Stimulated activated effector memory CD8-positive, alpha-beta T cell treated with anti-CD3 and anti-CD28 coated beads, Interleukin-12 subunit alpha, Interleukin-12 subunit beta, amount 100 ng/mL, for 72 hours (primary cell): ENCODE measurements around the gene LAMTOR1.

Experiments used
- ATAC-seq: fragments of 150-1000 bp; cut with Tn5 transposase; 2 replicates; pipeline ENCODE4 v1.10.0; 2021
- DNase-seq, 2 donors: peaks; one replicate each; pipeline ENCODE4 v3.0.0; 2021 to 2022; ENCODE audit warnings: low spot score in 2 of 2
- H3K27ac Mint-ChIP-seq: one replicate; pipeline ENCODE4 v1.8.0; 2022; ENCODE audit warnings: mild to moderate bottlenecking, mixed read lengths
- H3K36me3 Mint-ChIP-seq: one replicate; pipeline ENCODE4 v1.8.0; 2022; ENCODE audit warnings: mild to moderate bottlenecking, mixed read lengths
- H3K4me1 Mint-ChIP-seq: one replicate; pipeline ENCODE4 v1.8.0; 2022; ENCODE audit warnings: mixed read lengths
- H3K4me3 Mint-ChIP-seq: one replicate; pipeline ENCODE4 v1.8.0; 2022; ENCODE audit warnings: mild to moderate bottlenecking, mixed read lengths
- H3K9me3 Mint-ChIP-seq: one replicate; pipeline ENCODE4 v1.8.0; 2022; ENCODE audit warnings: mixed read lengths

Gene LAMTOR1

DNA sequence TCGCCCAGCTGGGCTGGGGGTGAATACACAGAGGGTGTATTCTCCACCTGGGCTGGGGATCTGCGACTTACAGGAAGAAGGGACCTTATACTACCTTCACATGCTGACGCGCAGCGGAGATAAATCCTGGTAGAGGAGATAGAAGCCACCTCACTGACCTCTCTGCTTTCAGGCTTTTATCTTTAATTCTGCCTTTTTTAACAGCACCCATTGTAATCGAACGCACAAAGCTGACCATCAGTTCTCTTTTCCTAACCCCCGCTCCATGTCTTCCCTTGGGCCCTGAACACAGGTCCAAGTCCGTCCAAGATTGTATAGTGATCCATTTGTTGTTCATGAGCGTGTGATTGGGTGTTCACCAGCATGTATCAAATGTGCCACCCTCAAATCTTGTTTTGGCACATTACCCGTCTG is 664 bp upstream of the LAMTOR1 start:
- no peak for ATAC-seq
- H3K36me3 Mint-ChIP-seq = peaks cover 19% of the 10 kb centered on the region
- peaks cover 38% of the 10 kb centered on the region for H3K4me1 Mint-ChIP-seq
- peak overlapping the region; percentile 84 for H3K4me3 Mint-ChIP-seq
- H3K9me3 Mint-ChIP-seq = no peaks in the 10 kb centered on the region
- DNase-seq = no peak
- H3K27ac Mint-ChIP-seq = peak overlapping the region; percentile 95

DNA sequence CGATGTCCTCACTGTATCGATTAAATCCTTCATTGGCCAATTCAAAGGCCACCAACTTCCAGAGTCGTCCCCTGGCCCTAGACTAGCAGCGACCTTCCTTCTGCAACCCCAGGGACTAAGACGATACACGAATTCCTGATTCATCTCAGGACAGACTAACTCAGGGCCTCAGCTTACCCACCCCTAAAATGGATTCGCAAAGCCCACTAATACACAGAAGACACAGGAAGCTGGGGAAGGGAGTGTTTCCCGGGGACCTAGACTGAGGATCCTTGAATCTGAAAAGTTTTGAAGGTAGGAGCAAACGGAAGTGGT is 509 bp downstream of the LAMTOR1 start:
- ATAC-seq = peak; percentile 33
- DNase-seq = no peak
- Mint-ChIP-seq H3K9me3 (no peaks in the 10 kb centered on the region), H3K4me1 (peaks cover 38% of the 10 kb centered on the region), H3K4me3 (peak overlapping the region; percentile 84), H3K36me3 (peaks cover 29% of the 10 kb centered on the region), H3K27ac (peak overlapping the region; percentile 95)

DNA sequence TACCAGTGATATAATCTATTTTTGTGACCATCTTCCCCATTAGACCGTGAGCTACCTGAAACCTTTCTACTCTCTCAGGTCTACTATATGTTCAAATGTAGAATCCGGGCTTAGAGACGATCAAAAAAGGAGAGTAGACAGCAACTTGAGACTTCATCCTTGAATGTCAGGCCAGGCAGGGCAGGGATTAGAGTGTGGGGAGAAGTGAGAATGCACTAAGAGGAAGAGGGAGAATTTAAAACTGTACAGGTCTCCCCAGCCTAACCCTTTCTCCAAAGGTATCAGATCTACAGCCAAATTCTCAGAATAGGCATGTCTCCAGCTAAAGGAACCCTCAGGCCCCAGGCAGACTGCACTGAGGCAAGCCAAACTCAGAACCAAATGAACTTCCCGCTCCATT is 935 bp downstream of the LAMTOR1 start:
- ATAC-seq (no peak), DNase-seq (no peak)
- peak overlapping the region; percentile 95 for H3K27ac Mint-ChIP-seq
- H3K9me3 Mint-ChIP-seq = no peaks in the 10 kb centered on the region
- peak overlapping the region; percentile 84 for H3K4me3 Mint-ChIP-seq
- H3K4me1 Mint-ChIP-seq = peaks cover 38% of the 10 kb centered on the region
- H3K36me3 Mint-ChIP-seq = peaks cover 33% of the 10 kb centered on the region

DNA sequence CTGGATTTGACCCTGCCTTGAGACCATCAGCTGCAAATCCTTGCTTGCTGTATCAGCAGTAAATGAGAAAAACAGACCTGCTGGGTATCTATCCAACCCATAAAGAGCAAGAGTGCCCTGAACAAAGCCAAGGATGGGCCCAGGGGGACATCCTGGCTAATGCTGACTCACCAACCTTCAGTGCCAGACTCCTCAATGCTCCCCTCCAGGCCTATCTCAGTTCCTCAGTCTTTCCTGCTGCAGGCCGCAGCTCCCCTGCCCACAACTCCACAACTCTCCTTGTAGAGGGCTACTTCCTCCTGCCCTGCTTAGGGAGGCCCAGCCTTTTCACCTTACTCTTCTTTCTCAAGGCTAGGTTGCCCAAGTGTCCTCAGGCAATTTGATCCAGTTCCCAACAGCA is 2.6 kb downstream of the LAMTOR1 start:
- H3K36me3 Mint-ChIP-seq = peaks cover 44% of the 10 kb centered on the region
- no peaks in the 10 kb centered on the region for H3K9me3 Mint-ChIP-seq
- ATAC-seq (no peak), DNase-seq (no peak)
- peak overlapping the region; percentile 95 for H3K27ac Mint-ChIP-seq
- no peak overlapping the region for H3K4me3 Mint-ChIP-seq
- H3K4me1 Mint-ChIP-seq = peaks cover 38% of the 10 kb centered on the region

DNA sequence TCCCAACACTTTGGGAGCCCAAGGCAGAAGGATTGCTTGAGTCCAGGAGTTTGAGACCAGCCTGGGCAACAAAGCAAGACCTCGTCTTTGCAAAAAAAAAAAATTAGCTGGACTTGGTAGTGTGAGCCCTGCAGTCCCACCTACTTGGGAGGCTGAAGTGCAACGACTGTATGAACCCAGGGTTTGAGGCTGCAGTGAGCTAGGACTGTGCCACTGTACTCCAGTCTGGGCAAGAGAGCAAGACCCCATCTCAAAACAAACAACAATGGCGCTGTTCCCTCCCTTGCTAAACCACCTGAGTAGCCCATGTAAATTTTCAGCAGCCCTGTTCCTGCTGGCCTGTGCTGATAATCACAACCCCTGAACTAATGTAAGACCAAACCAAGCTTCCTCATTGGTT is 3.1 kb downstream of the LAMTOR1 start:
- H3K9me3 Mint-ChIP-seq = no peaks in the 10 kb centered on the region
- DNase-seq = no peak
- ATAC-seq = no peak
- peaks cover 49% of the 10 kb centered on the region for H3K36me3 Mint-ChIP-seq
- H3K4me3 Mint-ChIP-seq = no peak overlapping the region
- H3K27ac Mint-ChIP-seq = peak overlapping the region; percentile 95
- peaks cover 38% of the 10 kb centered on the region for H3K4me1 Mint-ChIP-seq

DNA sequence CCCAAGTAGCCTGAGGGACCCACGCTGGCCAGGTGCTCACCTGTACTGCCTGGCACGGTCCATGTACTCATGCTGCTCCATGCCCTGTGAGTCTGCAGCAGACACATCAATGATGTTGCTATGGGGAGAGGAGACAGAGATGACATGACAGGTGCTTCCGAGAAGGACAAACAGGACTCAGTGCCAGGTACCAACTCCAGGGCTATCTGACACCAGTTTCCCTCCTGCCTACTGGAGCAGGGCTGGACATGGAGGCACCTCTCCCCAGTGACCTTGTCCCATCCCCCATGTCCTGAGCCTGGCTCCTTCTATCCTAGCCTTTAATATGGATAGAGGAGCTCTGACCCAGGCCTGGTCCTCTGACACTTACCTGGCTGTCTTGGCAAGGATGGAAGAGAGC is 4.4 kb downstream of the LAMTOR1 start:
- Mint-ChIP-seq H3K4me1 (peaks cover 30% of the 10 kb centered on the region), H3K36me3 (peaks cover 50% of the 10 kb centered on the region), H3K9me3 (no peaks in the 10 kb centered on the region), H3K27ac (peak overlapping the region; percentile 95), H3K4me3 (no peak overlapping the region)
- DNase-seq (no peak), ATAC-seq (no peak)

DNA sequence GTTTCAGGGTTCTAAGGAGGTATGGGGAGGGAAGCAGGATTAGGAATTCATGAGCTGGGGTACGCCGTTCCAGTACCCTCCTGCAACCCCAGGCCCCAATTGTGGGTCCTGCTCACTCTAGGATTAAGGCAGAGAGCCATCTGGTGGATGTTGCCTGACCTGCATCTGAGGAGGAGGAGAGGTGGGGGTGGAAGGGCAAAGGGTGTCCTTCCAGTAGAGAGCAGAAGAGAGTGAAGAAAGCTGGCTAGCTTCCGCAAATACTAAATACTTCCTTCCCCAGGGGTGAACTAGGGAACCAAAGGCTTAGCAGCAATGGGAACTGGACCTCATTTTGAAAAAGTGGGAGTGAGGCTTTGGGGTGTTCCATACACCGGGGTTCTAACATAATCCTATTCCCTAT is 11.8 kb downstream of the LAMTOR1 start:
- peak; percentile 82 for ATAC-seq
- H3K9me3 Mint-ChIP-seq = no peaks in the 10 kb centered on the region
- peak overlapping the region; percentile 70 for H3K27ac Mint-ChIP-seq
- peaks cover 11% of the 10 kb centered on the region for H3K4me1 Mint-ChIP-seq
- peak; percentile 35 to 75 for DNase-seq
- H3K36me3 Mint-ChIP-seq = peaks cover 22% of the 10 kb centered on the region
- H3K4me3 Mint-ChIP-seq = no peak overlapping the region

DNA sequence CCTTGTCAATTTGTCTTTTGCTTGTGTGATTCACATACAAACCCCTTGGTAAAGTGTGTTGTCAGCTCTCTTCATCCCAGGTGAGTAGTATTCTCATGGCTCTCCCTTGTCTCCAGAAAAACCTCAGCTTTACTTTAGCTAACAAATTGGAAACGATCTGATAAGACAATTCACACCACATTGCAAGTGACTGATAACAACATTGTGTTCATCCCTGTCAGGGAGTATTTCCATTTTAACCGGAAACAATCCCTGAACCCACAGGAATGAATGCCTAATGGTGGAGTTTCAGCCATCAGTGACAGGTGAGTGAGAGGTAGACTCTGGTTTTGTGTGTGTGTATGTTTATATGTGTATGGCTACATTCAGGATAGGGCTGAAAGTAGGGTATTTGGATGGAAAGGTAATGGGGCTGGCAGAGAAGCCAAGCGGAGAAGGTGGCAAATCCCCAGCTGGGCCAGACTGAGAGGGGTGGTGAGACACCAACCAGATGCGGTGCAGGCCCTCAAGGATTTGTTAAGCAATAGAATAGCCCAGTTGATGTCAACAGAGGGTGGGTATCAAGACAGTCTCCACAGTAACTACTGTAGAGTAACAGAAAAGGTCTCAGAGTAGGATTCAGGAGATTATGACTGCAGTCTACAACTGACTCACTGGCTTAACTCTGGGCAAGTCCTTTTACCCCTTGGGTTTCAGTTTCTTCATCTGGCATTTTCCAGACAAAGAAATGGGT is 14.9 kb downstream of the LAMTOR1 start:
- Mint-ChIP-seq H3K4me3 (no peak overlapping the region), H3K9me3 (no peaks in the 10 kb centered on the region), H3K27ac (peak overlapping the region; percentile 8), H3K36me3 (peaks cover 6% of the 10 kb centered on the region), H3K4me1 (peaks cover 20% of the 10 kb centered on the region)
- no peak for DNase-seq
- peak; percentile 58 for ATAC-seq

DNA sequence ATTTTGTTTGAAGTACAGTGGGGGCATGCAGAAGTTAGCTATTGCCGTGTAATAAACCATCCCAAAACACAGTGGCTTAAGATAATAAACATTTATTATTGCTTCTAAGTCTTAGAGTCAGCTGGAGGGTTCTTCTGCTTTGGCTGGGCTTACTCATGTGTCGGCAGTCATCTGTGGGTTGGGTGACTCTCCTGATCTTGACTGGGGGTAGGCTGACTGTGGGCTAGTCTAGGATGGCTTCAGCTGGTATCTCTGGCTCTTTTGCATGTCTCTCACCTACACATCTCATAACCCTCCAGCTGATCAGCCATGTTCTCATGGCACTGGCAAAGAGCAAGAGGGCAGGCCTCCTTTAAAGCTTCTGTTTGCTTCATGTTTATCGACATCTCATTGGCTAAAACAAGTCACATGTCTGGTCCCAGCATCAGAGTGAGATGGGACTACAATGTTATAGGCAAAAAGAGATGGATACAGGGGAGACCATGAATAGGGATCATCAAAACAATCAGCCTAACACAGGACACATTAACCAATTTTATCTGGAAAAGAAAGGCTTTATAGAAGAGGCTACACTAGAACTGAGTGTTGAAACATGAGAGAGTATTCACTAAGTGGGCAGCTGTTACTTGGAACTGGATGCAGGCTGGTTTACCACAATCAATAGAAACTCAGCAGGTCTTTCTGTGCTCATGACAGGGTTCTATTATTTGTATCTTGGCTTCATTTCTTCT is 17.3 kb downstream of the LAMTOR1 start:
- ATAC-seq (peak; percentile 65), DNase-seq (no peak)
- H3K27ac Mint-ChIP-seq = peak overlapping the region; percentile 78
- H3K36me3 Mint-ChIP-seq = peaks cover 2% of the 10 kb centered on the region
- H3K4me3 Mint-ChIP-seq = peak overlapping the region; percentile 14
- H3K9me3 Mint-ChIP-seq = no peaks in the 10 kb centered on the region
- H3K4me1 Mint-ChIP-seq = peaks cover 28% of the 10 kb centered on the region

DNA sequence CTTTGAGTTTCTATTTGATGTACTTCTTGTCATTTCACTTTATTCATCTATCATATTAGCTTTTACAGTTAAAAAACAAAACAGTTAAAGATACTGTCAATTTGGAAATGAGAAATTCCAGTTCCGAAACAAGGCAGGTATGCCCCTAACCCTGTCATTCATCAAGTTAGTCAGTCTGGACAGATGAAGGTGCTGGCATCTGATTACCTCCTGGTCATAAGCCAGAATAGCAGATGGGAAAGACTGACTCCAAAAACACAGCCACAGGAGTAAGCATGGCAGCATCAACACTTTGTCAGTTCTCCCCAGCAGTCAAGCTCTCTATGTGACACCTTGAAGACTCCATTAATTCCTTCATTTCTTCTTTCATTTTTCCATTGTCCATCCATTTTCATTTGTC is 18.1 kb downstream of the LAMTOR1 start:
- H3K36me3 Mint-ChIP-seq = peaks cover 11% of the 10 kb centered on the region
- no peak overlapping the region for H3K27ac Mint-ChIP-seq
- no peaks in the 10 kb centered on the region for H3K9me3 Mint-ChIP-seq
- ATAC-seq = no peak
- DNase-seq = no peak
- H3K4me3 Mint-ChIP-seq = no peak overlapping the region
- H3K4me1 Mint-ChIP-seq = peaks cover 36% of the 10 kb centered on the region

DNA sequence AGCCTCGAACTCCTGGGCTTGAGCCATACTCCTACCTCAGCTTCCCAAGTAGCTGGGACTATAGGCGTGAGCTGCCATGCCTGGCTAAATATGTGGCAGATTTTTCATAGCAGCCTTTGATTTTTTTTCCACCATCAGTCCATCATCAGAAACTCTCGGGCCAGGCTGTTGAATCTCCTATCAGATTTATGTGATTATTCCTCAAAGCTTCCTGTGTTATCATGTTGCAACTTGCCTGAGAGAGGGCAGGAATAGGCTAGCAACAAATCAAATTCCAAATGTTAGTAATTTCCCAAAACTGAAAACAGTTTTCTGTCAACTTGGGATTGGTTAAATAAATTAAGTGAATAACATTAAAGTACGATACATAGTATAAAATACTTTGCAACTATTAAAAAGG is 19.0 kb downstream of the LAMTOR1 start:
- peaks cover 15% of the 10 kb centered on the region for H3K36me3 Mint-ChIP-seq
- DNase-seq = no peak
- no peaks in the 10 kb centered on the region for H3K9me3 Mint-ChIP-seq
- no peak for ATAC-seq
- no peak overlapping the region for H3K27ac Mint-ChIP-seq
- peaks cover 36% of the 10 kb centered on the region for H3K4me1 Mint-ChIP-seq
- H3K4me3 Mint-ChIP-seq = no peak overlapping the region

DNA sequence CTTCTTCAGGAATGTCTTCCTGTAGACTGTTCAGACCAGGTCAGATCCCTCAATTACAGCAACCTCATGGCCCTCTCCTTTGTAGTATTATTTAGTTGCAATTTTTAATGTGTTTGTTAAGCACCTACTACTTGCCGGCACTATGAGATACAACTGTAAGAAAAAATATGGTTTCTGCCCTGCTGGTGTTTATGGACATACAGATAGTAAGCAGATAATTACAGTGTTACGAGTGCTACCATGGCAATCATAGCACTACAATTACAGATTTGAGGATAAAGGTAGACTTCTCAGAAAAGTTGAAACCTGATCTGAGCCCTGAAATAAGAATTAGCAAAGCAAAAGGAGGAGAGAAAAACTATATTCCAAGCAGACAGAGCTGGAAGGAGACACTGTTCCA is 19.7 kb downstream of the LAMTOR1 start:
- H3K27ac Mint-ChIP-seq = no peak overlapping the region

DNA sequence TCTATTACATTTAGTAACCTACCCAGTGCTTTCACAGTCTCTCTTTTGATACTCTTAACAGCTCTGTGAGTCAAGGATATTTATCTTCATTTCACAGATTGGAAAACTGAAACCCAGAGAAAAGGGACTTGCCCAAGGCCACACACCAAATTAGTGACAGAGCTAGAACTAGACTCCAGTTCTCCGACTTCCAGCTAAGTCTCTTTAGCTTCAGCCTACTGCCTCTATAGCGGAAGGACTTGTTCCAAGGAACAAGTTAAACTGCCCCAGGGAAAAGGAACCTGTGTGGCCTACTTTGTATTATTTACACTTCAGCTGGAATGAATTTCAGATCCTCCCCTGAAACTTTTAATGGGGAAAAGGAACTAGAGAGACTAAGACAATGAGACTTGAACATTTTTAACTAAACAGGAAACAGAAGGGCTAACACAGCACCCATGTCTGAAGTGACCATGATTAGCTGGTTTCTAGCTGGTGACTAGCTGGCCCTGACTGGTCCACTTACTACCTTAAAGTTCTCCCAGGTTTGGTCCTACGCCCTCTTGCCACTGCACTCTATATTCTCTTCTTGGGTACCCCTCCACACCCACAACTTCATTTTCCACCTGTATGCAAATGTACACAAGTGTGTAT is 21.2 kb downstream of the LAMTOR1 start:
- H3K4me3 Mint-ChIP-seq = peak overlapping the region; percentile 98
- DNase-seq (no peak), ATAC-seq (no peak)
- H3K36me3 Mint-ChIP-seq = peaks cover 15% of the 10 kb centered on the region
- H3K27ac Mint-ChIP-seq = peak overlapping the region; percentile 97
- no peaks in the 10 kb centered on the region for H3K9me3 Mint-ChIP-seq
- peaks cover 47% of the 10 kb centered on the region for H3K4me1 Mint-ChIP-seq

More for the DNA sequence above, 19.7 kb downstream of the LAMTOR1 start:
- Mint-ChIP-seq H3K9me3 (no peaks in the 10 kb centered on the region), H3K4me1 (peaks cover 42% of the 10 kb centered on the region), H3K4me3 (no peak overlapping the region), H3K36me3 (peaks cover 15% of the 10 kb centered on the region)
- no peak for ATAC-seq
- DNase-seq = no peak

DNA sequence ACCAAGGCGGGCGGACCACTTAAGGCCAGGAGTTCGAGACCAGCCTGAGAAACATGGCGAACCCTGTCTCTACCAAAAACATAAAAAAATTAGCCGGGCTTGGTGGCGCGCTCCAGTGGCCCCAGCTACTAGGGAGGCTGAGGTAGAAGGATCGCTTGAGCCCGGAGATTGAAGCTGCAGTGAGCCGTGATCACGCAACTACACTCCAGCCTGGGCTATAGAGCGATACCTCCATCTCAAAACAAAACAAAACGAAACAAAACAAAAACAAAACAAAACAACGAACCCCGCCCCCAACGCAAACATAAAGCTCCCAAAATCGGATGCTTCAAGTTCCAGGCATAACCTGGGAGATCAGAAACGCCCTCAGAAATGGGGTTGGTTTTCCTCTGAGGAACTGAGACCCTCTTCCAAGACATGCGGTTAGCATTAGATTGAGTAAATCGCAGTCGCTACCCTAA is 21.9 kb downstream of the LAMTOR1 start:
- Mint-ChIP-seq H3K36me3 (peaks cover 19% of the 10 kb centered on the region), H3K9me3 (no peaks in the 10 kb centered on the region), H3K27ac (peak overlapping the region; percentile 97), H3K4me1 (peaks cover 49% of the 10 kb centered on the region), H3K4me3 (peak overlapping the region; percentile 98)
- DNase-seq (no peak), ATAC-seq (no peak)

DNA sequence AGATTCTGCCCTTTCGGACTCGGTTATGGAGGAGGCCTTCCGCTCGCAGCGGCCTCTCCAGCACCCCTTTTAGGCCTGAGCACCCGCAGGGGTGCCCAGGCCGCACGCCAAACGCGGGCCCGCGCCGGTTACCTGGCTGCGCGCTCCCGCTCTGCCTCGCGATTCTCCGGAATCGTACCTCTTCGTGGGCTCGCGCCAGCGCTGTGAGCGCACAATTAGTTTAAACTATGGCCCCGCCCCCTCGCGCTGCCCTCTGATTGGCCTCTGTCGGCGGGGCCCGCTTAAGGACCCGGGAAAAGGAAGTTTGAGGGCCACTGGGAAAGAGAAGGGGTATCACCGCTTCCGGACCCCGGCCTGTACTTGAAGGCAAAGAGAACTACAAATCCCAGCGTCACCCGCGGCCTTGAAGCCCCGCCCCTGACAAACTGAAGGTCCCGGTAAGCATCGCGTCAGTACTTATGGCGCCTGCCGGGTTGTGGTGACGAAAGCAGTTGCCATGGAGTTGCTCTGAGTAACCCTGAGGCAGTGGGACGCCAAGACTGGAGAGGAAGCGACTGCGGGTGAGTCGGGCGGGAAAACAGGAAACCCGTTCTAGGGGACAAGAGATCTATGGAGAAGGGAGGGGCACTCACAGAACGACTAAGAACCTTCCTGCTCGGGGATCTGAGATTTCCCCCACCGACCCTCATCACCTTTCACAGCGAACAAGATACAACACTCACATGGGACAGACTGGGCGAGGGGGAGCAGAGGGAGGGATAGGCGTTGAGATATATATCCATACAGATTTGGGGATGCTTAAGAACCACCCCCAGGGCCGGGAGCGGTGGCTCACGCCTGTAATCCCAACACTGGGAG is 22.5 kb downstream of the LAMTOR1 start, which contains the start of the genes LRRC51 and NUMA1:
Gene LRRC51 (plus strand): TSS at position 525 of the 858 bp plus-strand sequence. CDS start 8,234 bp downstream, outside the sequence.
Gene NUMA1 (minus strand): TSS at position 217 of the 858 bp plus-strand sequence. CDS start 44,599 bp downstream, outside the sequence.
- peak; percentile 91 to 99 for DNase-seq
- Mint-ChIP-seq H3K27ac (peak within 1 kb of the TSS; percentile 97), H3K9me3 (no peaks in the 10 kb centered on the region), H3K4me3 (peak within 1 kb of the TSS; percentile 98), H3K4me1 (peaks cover 43% of the 10 kb centered on the region), H3K36me3 (peaks cover 25% of the 10 kb centered on the region)
- ATAC-seq = peak; percentile 97
